NCI-H1417 treated with DMSO at 0.1 percent for 48 hours (cell line): ENCODE measurements around the gene GLTPD2.

Source experiments
- DNase-seq: peaks from one replicate; lab custom pipeline; 2025; lab: John Stamatoyannopoulos, UW

Gene GLTPD2

DNA sequence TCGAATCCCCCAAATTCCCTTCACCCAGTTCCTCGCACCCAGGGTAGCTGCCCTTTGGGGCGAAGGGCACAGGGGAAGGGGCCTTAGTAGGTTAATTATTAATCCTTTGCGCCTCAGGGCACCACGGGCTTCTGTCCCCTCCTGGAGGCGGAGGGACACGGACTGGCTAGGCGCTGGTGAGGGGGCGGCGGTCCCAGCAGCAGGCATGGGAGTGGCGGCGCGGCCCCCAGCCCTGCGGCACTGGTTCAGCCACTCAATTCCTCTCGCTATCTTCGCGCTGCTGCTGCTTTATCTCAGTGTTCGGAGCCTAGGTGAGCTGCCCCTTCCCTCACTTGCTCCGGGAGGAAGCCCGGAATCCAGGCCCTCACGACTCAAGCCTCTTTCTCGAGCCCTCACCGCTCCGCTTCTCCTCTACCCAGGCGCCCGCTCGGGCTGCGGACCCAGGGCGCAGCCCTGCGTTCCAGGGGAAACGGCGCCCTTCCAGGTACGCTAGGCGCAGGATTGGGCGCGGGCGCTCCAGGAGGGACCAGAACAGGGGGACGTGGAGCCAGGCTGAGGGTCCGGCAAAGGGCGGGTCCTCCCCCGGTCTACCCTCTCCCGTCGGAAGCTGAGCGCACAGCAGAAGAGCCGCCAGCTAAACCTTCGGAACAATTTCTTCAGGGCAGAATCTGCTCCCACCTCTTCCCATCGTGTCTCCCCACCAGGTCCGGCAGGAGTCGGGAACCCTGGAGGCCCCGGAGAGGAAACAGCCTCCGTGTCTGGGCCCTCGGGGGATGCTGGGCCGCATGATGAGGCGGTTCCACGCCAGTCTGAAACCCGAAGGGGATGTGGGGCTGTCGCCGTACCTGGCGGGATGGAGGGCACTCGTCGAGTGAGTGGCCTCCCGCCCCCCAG is at the start of gene GLTPD2:
Gene GLTPD2 (plus strand): TSS at position 158 of the 894 bp plus-strand sequence. CDS start 48 bp downstream, at position 206.
- DNase-seq: no peak

DNA sequence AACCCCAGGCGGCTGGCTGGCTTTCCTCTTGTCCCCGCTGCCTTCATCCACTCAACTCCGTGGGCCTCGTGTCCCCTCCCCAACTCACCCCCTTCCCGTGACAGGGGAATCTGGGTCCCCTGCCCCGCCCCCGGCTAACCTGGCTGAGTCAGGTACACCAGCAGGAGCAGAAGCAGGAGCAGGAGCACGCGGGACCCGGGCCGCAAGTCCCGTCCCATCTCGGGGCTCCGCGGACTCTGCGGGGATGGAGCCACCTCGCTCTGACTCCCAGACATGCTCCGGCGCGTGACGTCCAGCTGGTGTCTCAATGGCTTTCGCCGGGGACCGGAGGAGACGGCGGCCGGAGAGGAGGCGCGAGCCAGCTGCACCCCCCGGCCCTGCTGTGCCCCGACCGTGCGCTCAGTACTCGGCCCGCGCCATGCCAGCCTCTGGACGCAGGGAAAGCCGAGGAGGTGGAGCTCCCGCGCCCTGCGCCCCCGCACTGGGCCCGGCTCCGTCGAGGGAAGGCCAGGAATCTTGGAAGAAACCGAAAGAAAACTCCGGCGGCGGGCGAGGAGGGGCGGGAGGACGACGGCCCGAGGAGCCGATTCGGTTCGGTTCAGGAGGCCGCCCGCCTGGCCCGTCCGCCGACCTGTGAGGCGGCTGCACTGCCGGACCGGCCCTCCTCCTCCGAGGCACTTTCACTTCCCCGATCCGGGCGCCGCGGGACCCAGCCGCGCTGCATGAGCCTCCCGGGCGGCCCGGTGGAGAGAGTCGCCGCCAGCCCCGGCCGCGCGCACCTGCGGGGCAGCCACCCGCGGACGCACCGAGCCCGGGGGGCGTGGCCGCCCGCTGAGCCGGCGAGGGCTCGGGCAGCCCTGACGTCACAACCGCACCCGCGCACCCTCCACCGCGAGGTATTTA is 49.4 kb upstream of the GLTPD2 start, which contains the start of the genes CXCL16 and ZMYND15:
Gene CXCL16 (minus strand): TSS at position 807 of the 903 bp plus-strand sequence. CDS start 589 bp downstream, at position 218.
Gene ZMYND15 (plus strand): TSS at position 712 of the 903 bp plus-strand sequence. CDS start 716 bp downstream, outside the sequence.
- no peak for DNase-seq

DNA sequence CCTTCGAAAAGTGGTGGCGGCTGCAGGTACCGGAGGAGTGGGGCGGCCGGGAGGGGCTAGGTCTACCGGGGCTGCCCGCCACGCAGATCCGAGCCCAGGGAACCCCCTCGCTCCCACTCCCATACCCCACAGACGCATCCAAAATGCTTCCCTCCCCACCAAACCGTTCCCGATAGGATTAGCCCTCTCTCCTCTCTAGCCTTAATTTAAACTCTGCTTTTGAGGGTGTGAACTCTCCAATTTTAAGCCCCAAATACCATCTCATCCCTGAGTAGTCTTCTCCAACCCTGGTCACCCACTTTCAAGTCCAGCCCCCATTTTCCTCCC is 48.8 kb upstream of the GLTPD2 start:
- DNase-seq: no peak

DNA sequence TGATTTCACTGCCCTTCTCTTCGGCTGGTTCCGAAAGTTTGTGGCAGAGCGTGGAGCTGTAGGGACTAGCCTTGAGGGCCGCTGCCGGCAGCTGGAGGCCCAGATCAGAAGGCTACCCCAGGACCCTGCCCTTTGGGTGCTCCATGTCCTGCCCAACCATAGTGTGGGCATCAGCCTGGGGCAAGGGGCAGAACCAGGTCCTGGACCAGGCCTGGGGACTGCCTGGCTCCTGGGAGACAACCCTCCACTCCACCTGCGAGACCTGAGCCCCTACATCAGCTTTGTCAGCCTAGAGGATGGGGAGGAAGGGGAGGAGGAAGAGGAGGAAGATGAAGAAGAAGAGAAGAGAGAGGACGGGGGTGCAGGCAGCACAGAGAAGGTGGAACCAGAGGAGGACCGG is 48.2 kb upstream of the GLTPD2 start:
- no peak for DNase-seq

DNA sequence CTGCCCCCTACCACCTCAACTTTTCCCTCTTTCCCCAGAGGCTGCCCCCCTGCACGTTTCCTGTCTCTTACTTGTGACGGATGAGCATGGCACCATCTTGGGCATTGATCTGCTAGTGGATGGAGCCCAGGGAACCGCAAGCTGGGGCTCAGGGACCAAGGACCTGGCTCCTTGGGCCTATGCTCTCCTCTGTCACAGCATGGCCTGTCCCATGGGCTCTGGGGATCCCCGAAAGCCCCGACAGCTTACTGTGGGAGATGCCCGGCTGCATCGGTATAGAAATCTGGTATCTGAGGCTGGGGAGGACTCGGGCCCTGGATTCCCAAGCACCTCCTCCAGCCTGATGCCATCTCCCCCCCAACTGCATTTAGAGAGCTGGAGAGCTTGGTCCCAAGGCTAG is 47.2 kb upstream of the GLTPD2 start:
- DNase-seq: no peak

DNA sequence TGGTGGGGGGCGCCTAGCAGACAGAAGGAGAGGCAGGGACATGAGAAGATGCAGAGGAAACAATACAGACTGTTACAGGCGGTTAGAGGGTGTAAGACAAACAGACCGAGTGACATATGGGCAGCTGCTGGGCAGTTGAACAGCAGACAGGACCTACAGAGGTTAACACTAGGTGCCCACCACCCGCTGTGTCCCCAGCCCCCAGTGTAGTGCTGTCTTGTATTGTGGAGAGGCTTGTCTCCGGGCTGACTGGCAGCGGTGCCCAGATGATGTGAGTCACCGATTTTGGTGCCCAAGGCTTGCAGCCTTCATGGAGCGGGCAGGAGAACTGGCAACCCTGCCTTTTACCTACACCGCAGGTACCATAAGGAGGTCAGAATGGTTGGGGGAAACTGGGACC is 46.6 kb upstream of the GLTPD2 start:
- no peak for DNase-seq

DNA sequence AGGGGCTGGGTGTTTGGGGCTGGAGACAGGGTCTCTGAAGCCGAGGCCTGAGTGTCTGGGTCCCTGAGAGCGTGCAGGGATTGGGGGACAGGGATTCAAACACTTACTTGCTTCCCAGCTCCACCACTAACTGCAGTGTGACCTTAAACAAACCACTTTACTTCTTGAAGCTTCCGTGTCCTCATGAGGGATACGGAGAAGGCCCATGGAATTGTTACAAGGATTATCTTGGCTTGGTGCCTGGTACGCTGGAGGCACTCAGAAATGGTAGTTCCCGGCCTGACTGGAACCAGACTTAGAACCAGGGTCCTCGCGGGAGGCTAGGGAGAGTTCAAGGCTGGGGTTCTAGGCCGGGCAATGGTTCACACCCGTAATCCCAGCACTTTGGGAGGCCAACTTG is 46.1 kb upstream of the GLTPD2 start:
- no peak for DNase-seq

DNA sequence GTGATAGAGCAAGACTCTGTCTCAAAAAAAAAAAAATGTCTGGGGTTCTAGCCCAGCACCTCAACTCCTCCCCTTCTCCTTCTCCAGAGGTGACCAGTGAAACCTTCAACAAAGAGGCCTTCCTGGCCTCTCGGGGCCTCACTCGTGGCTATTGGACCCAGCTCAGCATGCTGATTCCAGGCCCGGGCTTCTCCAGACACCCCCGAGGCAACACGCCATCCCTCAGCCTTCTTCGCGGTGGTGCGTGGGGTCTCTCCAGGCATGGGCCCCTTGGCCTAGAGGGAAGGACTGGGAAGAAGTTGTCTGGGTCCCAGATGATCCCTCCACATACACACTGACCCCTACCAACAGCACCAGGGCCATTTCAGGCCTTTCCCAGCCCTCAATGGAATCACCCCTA is 45.5 kb upstream of the GLTPD2 start:
- no peak for DNase-seq

DNA sequence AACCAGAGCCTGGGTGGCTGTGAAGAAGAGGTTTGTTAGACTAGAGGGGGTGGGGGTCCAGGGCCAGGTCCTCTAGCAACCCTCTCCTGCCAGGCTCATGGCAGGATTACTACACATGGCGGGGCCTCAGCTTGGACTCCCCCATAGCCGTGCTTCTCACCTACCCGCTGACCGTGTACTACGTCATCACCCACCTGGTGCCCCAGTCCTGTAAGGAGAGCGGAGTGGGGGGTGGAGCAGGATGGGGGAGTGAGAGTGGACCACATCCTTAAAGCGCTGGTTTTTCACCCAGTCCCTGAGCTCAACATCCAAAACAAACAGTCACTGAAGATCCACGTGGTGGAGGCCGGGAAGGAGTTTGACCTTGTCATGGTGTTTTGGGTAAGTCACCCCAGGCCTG is 44.9 kb upstream of the GLTPD2 start:
- no peak for DNase-seq

DNA sequence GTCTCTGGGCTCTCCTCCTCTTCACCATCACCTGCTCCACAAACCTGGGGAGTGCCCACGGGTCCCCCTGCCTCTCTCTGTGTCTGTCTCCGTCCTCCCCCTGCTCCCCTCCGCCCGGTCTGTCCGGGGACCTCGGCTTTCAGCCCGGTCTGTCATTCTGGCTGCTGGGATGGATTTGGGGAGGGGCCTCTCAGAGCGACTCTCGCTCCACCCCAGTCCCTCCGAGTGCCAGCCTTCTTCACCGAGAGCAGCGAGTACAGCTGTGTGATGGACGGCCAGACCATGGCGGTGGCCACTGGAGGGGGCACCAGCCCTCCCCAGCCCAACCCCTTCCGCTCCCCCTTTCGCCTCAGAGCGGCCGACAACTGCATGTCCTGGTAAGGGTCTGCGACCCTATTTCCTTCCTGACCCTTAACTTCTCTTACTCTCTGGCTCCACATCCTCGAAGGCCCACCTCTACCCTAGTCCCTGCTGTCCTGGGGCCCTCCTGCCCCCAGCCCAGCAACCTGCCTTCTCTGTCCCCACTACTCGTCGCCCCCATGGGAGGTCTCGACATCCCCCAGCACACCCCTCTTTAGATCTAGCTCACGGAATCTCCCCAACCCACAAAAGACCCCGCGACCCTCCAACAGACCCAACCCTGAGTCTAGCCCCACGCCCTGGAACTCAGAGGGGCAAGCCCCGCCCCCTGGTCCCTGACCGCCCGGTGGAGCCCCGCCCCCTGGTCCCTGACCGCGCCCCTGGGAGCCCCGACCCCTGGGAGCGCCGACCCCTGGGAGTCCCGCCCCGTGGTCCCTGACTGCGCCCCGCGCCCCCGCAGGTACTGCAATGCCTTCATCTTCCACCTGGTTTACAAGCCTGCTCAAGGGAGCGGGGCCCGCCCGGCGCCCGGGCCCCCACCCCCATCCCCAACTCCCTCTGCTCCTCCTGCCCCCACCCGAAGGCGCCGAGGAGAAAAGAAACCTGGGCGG is 43.5 kb upstream of the GLTPD2 start:
- DNase-seq: no peak

DNA sequence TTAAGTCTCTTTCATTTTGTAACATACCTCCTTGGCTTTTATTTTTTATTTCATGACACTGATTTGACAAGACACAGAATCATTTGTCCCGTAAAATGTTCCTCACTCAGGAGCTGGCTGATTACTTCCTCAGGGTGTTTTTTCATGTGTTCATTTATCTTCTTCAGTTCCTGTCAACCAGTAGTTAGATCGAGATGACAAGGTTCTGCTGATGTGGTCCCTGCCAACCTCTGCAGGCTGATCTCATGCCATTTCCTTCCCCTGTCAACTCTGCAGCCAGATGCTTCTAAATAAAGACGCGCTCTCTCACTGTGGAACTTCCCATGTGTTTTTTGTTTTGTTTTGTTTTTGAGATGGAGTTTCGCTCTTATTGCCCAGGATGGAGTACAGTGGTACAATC is 40.9 kb upstream of the GLTPD2 start:
- no peak for DNase-seq

DNA sequence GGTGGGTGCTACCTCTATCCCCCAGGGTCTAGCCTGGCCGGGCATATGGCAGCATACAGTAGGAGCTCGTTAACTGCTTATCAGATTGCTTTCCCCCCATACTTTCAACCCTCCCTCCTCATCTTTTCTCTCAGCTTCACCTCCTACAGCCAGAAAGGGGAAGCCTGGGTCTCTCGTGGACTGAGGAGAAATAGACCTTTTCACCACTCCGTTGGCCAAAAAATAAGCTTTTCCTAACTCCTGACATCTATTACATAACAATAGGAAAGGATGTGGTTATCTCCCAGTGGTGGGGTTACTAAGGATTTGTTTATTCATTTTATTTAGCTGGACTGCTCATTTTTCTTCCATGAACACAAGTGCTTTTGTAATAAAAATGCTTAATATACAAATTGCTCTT is 40.1 kb upstream of the GLTPD2 start:
- DNase-seq: no peak

DNA sequence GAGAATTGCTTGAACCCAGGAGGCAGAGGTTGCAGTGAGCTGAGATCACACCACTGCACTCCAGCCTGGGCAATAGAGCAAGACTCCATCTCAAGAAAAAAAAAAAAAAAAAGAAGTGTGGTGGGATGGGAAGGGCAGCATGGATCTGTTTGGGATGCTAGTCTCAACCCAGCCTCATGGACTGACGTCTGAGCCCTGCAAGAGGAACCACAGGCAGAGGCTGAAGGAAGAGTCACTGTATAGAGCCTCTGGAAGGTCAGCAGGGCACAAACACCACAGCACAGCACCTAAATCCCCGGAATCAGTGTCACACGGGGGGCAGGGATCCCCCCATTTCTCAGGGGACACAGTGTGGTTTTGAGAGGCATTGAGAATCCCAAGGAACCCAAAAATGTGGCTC is 38.2 kb upstream of the GLTPD2 start:
- DNase-seq: no peak

DNA sequence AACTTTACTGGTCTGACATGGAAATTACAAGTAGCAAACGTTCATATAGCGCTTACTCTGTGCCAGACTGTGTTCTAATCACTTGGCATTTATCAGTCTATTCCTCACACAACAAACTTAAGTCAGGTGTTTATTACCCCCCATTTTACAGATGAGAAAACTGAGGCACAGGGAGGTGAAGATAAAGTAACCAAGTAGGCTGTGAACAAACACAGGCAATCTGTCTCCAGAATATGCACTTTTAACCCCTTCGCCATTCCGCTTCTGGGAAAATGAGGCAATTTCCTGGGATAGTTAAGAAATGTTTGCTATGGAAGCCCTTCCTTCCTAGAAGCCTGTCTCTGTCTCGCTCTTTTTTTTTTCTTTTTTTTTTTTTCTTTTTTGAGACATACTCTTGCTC is 36.8 kb upstream of the GLTPD2 start:
- DNase-seq: no peak

DNA sequence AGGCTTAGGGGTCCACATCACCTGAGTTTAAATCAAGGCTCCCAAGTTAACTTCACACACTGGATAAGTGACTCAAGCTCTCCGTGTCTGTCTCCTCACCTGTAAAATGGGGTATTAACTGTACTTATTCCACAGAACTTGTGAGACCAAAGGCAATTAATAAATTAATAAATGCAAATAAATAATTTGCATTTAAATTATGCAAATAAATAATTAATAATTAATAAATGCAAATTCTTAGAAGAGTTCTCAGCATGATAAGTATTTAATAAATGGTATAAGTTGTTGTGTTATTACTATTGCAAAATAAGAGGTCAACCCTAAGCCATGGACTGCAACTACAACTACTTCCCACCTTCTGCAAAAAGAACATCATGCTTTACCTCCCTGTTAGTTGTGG is 35.4 kb upstream of the GLTPD2 start:
- no peak for DNase-seq

DNA sequence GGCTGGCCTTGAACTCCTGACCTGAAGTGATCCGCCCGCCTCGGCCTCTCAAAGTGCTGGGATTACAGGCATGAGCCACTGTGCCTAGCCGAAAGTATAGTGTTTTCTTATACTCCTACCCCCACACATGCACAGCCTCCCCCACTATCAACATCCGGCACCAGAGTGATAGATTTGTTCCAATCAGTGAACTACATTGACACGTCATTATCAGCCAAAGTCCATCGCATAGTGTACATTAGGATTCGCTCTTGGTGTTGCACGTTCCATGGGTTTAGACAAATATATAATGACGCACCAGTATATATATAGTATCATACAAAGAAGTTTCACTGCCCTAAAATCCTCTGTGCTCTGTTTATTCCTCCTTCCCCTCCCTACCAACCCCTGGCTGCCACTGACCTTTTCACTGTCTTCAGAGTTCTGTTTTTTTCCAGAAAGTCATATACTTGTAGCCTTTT is 29.0 kb upstream of the GLTPD2 start:
- no peak for DNase-seq

DNA sequence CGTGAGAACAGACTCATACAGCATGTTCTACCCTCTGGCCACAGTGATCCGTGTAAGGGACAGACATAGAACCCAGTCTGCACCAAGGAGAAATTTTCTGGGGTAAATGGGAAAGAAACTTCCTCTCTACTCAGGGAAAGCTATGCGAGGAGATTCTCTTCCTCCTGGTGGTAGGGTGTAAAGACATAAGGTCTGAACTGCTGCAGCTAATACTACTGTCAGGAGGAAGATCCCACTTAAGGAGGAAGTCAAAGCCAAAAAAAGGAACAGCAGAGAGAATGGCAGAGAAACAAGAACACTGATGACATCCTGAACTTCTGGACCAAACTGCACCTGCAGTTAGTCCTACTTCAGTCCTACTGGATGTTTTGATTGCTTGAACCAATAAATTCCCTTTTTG is 24.2 kb upstream of the GLTPD2 start:
- no peak for DNase-seq

DNA sequence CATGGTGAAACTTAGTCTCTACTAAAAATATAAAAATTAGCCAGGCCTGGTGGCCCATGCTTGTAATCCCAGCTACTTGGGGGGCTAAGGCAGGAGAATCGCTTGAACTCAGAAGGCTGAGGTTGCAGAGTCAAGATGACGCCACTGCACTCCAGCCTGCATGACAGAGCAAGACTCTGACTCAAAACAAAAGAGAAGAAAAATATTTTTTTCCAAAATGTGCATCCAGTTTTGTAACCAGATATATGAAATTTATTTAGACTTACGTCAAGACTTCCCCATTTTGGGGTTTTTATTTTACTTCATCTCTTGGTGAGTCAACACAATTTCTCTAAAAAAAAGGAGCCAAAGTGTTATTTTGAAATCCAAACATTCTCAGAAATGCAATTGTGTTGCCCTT is 22.6 kb upstream of the GLTPD2 start:
- DNase-seq: no peak

DNA sequence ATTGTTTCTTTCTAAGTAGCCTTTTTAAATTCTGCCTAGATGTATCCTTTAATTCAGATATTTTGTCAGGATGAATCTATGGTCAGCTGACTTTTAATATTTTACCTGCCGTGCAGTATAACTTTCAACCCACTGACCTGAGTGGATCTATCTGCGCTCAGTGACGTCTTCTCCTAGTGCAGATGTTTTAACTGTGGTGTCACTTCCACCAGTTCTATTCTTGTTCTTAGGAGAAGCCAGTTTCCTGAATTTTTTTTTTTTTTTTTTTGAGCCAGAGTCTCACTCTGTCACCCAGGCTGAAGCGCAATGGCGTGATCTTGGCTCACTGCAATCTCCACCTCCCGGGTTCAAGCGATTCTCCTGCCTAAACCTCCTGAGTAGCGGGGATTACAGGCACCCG is 22.0 kb upstream of the GLTPD2 start:
- DNase-seq: no peak

DNA sequence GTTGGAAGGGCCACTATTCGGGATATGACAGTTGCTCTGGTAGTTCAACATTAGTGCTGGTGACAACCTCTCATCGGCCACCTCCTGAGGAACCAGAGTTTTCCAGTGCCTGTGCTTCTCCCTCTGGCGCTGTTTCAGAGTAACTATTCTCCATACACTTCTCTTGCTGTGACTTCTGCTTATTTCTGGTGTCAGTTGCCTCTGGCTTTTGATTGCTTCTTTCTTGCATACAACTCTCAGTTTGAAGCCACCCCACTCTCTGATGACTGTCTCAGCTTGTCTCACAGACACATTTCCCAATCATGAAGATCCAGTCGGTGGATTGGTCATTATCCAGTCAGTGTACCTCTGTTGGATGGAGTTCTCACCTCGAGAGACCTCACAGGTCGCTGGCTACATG is 20.5 kb upstream of the GLTPD2 start:
- DNase-seq: no peak

DNA sequence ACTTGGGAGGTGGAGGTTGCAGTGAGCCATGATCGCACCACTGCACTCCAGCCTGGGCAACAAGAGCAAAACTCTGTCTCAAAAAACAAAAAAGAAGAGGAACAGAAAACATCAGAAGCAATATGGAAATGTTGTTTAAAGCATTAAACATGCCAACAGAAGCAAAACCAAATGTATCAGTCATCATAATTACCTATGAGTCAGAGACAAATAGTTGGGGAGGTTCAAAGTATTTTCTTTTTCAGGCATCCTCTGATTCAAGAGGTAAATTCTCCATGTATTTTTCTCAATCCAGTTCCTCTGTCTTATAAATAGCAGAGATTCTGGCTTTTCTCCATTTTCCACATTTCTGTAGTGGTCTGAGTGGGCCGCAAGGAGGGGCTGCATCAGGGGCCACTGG is 19.1 kb upstream of the GLTPD2 start:
- no peak for DNase-seq
